ENCODE measurements around the gene COX6B1.

- no peak for TF ChIP-seq CTCF (IDR thresholded peaks at IDR 0.05; ENCODE audit: low read depth, low read length)
- no peak for TF ChIP-seq POLR2A (IDR thresholded peaks at IDR 0.05; ENCODE audit: extremely low read depth, insufficient read length)
- no peak for TF ChIP-seq MAX (IDR thresholded peaks at IDR 0.05; ENCODE audit: low read depth, low read length)
These were observed 5.8 kb upstream of the COX6B1 start for GRCh38 chr19:35642312-35642711.

Data from NB4 (cell line).